ENCODE data around the gene ME3.
"Not testable (repeated sequence)": the region's sequence is repeated elsewhere in the genome, so short reads cannot be mapped to it uniquely, and the experiment has no call there.

Gene ME3

GRCh38 chr11:86621854-86622253 is 50.6 kb downstream of the ME3 start:
- DNase-seq (ENCODE audit: low read depth in 2 of 2) = no peak

- no peak for DNase-seq (ENCODE audit: low read depth in 2 of 2)
Observed at GRCh38 chr11:86620891-86621521, 51.4 kb downstream of the ME3 start.

GRCh38 chr11:86619428-86619827 is 53.0 kb downstream of the ME3 start:
- not testable (repeated sequence) for DNase-seq (ENCODE audit: low read depth in 2 of 2)

GRCh38 chr11:86617502-86617901 is 54.9 kb downstream of the ME3 start:
- DNase-seq (ENCODE audit: low read depth in 2 of 2) = no peak

GRCh38 chr11:86615487-86615886 is 56.9 kb downstream of the ME3 start:
- DNase-seq (ENCODE audit: low read depth in 2 of 2) = no peak

GRCh38 chr11:86610559-86611341 is 61.7 kb downstream of the ME3 start:
- no peak for DNase-seq (ENCODE audit: low read depth in 2 of 2)

GRCh38 chr11:86608251-86608799 is 64.1 kb downstream of the ME3 start:
- DNase-seq (ENCODE audit: low read depth in 2 of 2) = no peak

GRCh38 chr11:86606836-86607481 is 65.5 kb downstream of the ME3 start:
- no peak for DNase-seq (ENCODE audit: low read depth in 2 of 2)

- DNase-seq (ENCODE audit: low read depth in 2 of 2) = no peak
Observed at GRCh38 chr11:86606270-86606835, 66.1 kb downstream of the ME3 start.

- DNase-seq (ENCODE audit: low read depth in 2 of 2) = no peak
Observed at GRCh38 chr11:86596861-86597586, 75.4 kb downstream of the ME3 start.

GRCh38 chr11:86595955-86596354 is 76.5 kb downstream of the ME3 start:
- no peak for DNase-seq (ENCODE audit: low read depth in 2 of 2)

- no peak for DNase-seq (ENCODE audit: low read depth in 2 of 2)
Observed at GRCh38 chr11:86595451-86595850, 77.0 kb downstream of the ME3 start.

GRCh38 chr11:86594746-86595145 is 77.7 kb downstream of the ME3 start:
- no peak for DNase-seq (ENCODE audit: low read depth in 2 of 2)

- no peak for DNase-seq (ENCODE audit: low read depth in 2 of 2)
Observed at GRCh38 chr11:86593833-86594232, 78.6 kb downstream of the ME3 start.

- DNase-seq (ENCODE audit: low read depth in 2 of 2) = peak; percentile 52 to 64
Observed at GRCh38 chr11:86592659-86593451, 79.6 kb downstream of the ME3 start.

- DNase-seq (ENCODE audit: low read depth in 2 of 2) = no peak
Observed at GRCh38 chr11:86592047-86592591, 80.3 kb downstream of the ME3 start.

- DNase-seq (ENCODE audit: low read depth in 2 of 2) = no peak
Observed at GRCh38 chr11:86591631-86592030, 80.8 kb downstream of the ME3 start.

GRCh38 chr11:86589856-86590589 is 82.4 kb downstream of the ME3 start:
- DNase-seq (ENCODE audit: low read depth in 2 of 2) = no peak

GRCh38 chr11:86589204-86589603 is 83.2 kb downstream of the ME3 start:
- no peak for DNase-seq (ENCODE audit: low read depth in 2 of 2)

GRCh38 chr11:86588566-86589090 is 83.8 kb downstream of the ME3 start:
- DNase-seq (ENCODE audit: low read depth in 2 of 2) = no peak

All from activated CD8-positive, alpha-beta memory T cell treated with anti-CD3 and anti-CD28 coated beads for 4 hours (primary cell).